DMS 273 treated with DMSO at 0.1 percent for 48 hours (cell line): ENCODE results near the gene TBXAS1.

Source experiments
- DNase-seq: peaks from one replicate; lab custom pipeline; 2025; lab: John Stamatoyannopoulos, UW

The TBXAS1 gene

GRCh38 chr7:140004672-140005071 lies 175.6 kb downstream of the TBXAS1 start:
- DNase-seq = no peak

DNA sequence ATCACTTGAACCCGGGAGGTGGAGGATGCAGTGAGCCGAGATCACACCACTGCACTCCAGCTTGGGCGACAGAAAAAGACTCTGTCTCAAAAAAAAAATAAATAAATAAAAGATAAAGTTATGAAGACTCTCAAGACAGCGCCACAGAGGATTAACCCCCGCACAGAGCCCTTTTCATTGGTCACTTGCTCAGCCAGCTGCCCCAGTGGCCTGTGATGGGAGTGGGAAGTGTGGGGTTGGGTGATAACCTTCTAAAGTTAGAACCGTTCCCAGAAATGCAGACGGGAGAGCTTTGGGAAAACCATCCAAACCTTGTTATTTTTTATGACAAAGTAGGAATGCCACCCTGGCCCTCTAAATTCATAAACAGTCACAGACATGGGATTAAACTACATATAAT lies 176.3 kb downstream of the TBXAS1 start:
- DNase-seq = no peak

GRCh38 chr7:140005754-140006503 lies 176.9 kb downstream of the TBXAS1 start:
- DNase-seq = no peak

DNA sequence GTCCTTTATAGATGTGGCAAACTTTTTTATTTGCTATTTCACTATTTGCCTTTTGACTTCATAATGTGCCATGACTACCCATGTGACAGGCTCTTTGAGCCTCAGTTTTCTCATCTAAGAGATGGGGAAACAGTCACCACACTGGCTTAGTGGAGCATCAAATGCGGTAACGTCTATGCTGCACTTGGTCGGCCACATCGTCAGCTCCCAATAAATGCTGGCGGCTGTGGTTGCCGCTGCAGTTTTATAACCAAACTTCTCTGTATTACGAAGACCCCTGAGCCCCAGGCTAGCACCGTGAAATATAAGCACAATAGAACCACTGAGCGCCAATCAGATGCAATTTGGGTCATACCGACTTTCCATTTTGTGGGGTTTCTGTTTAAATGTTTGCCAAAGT lies 177.5 kb downstream of the TBXAS1 start:
- DNase-seq = no peak

DNA sequence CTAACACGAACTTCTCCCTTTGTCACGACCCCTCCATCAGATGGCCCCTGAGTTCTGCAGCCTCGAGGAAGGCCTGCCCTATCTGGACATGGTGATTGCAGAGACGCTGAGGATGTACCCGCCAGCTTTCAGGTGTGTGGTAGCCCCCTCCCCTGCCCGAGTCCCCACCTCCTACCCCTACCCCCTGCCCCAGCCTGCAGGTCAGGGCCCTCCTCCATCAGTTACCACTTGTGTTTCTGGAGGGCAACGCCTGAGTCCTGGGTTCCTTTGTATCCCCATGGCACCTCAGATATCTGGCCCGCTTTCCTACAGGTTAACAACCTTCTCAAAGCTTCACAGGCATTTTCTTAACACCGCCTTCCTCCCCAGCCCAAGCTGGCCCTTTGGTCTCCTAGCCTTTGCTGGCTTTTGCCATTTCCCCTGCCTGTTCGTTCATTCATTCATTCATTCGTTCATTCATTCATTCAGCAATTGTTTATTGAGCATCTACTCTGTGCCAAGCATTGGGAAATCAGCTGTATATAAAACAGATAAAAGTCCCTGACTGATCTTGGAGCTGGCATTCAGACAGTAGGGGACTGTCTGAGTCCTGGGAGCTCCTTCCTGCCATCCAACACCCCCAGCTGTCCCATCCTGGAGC lies 178.1 kb downstream of the TBXAS1 start:
- DNase-seq = no peak

DNA sequence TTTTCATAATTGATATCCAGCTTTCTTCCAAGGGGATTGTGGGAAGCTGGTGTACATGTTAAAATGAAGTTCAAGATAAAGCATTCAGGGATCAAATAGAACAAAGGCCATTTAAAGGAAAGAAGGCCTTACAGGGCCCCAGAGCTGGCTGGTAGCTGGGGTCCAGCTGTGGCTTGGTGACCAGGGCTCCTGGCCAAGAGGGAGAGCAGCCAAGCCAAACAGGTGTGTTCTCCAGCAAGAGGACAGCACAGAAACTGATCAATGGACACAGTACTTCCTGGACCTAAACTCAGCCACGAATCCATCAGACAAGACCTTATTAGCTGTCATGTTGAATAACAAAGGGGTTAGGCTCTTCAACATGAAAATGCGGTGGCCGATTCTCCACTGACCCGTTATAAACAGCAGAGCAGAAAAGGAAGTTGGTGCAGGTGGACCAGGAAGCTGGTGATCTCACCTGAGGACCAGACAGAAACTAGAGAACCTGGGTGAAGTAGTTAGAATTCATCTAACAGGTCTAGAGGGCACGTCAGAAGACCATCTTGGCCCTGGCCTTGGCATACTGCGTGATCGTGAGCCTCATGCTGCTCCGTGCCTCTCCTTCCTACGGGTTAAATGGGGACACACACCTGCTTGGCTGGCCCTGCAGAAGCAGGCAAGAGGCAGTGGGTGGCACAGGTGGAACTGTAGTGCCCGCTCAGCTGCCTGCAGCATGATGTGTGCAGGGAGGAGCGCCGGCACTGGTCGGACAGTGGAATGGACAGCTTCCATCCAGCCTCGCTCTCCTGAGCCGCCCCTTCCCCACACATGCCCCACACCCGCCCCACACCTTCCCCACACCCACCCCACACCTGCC lies 179.9 kb downstream of the TBXAS1 start:
- DNase-seq = no peak

GRCh38 chr7:140009735-140010134 lies 180.7 kb downstream of the TBXAS1 start:
- no peak for DNase-seq

GRCh38 chr7:140010194-140010895 lies 181.3 kb downstream of the TBXAS1 start:
- DNase-seq = no peak

- no peak for DNase-seq
Observed at GRCh38 chr7:140013676-140014075, 184.6 kb downstream of the TBXAS1 start.

GRCh38 chr7:140014123-140014522 lies 185.1 kb downstream of the TBXAS1 start:
- DNase-seq = no peak

DNA sequence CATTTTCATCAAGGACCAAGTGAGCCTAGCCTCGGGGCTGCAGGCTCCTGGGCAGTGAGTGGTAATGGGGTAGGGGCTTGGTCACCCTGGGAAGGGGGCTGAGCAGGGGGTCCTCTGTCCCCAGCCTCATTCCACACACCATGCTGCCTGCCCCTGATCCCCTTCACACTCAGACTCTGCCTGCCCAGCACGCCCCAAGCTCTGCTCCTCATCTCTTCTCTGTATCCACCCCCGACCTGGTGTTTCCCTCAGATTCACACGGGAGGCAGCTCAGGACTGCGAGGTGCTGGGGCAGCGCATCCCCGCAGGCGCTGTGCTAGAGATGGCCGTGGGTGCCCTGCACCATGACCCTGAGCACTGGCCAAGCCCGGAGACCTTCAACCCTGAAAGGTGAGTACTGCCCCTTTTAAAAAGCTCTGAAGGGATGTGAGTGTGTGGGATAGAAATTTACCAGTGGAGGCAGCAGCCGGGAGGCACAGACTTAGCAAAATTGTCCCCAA lies 186.5 kb downstream of the TBXAS1 start:
- DNase-seq = no peak

- DNase-seq = no peak
Observed at GRCh38 chr7:140016540-140016939, 187.5 kb downstream of the TBXAS1 start.

- no peak for DNase-seq
Observed at GRCh38 chr7:140017034-140017433, 188.0 kb downstream of the TBXAS1 start.

- no peak for DNase-seq
Observed at GRCh38 chr7:140017543-140017942, 188.5 kb downstream of the TBXAS1 start.

- DNase-seq = no peak
Observed at GRCh38 chr7:140018125-140019043, 189.3 kb downstream of the TBXAS1 start.

DNA sequence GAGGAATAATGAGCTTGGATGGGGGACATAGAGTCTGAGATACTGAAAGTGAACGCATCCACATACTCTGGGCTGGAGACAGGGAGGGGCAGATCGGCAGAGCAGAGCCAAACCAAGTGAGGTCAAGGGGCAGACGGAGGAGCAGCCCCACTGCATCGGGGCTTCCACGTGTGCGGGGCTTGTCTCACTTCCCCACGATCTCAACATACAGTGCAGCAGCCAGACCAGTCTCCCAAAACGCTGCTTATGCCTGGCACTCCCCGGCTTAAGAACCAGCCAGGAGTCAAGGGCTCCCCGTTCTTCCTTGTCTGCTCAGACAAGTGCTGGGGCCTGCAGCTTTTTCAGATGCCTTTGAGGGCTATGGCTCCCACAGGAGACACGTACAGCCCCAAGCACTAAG lies 190.1 kb downstream of the TBXAS1 start:
- DNase-seq = no peak

- no peak for DNase-seq
Observed at GRCh38 chr7:140019606-140020005, 190.5 kb downstream of the TBXAS1 start.

- DNase-seq = no peak
Observed at GRCh38 chr7:140021603-140022002, 192.5 kb downstream of the TBXAS1 start.

DNA sequence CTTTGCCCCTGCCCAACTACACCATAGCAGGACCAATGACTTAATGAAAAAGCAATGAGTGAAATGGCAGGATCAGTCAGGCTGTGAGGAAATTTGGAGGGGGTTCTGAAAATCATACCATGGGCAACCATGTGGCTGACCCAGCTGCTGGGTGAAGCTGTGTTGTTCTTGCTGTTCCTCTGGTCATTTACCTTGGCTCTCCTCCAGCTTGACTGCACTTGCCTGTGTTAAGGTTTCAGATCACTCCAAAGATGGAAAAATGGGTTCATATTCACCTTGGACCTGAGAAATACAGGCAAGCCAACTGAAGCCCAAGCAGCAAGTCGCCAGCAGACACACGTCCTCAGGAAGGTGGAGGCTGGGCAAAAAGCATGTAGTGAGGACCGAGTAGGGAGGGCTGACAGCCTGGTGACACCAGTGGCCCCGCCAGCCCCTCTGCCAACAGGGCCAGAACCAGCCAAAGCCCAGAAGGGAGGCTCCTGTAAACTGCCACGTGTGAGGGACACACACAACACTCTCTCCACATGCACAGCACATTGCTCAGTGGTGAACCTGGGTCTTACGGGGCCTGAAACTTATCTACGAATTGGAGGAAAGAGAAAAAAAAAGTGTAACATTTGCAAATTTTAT lies 193.6 kb downstream of the TBXAS1 start:
- DNase-seq = no peak

GRCh38 chr7:140023728-140024127 lies 194.7 kb downstream of the TBXAS1 start:
- no peak for DNase-seq
